ENCODE data around the gene VPS39.

VPS39 gene

DNA sequence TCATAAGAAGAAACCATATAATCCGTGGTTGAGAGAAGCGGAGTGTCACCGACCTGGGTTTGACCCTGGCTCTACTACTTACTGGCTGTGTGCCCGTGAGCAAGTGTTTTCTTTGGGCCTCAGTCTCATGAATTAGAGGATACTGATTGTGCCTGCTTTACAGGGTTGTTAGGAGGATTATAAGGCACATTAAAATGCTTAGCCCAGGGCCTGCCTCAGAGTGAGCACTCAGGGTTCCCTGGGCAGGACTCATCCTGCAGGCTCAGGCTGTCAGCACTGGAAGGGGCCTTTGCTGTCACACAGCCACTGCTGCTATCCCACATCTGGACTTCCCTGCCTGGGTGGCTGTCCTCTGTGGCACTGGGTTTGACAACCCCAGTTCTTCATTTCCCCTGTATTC lies 56.4 kb downstream of the VPS39 start:
- TF ChIP-seq ZFX (IDR thresholded peaks at IDR 0.05; ENCODE audit: borderline replicate concordance) (no peak), CTCF (IDR thresholded peaks at IDR 0.05) (no peak)
- H3K27ac ChIP-seq: no peak overlapping the region

GRCh38 chr15:42151141-42151561 lies 57.0 kb downstream of the VPS39 start:
- TF ChIP-seq ZFX (IDR thresholded peaks at IDR 0.05; ENCODE audit: borderline replicate concordance) (no peak), CTCF (IDR thresholded peaks at IDR 0.05) (no peak)
- no peak overlapping the region for H3K27ac ChIP-seq

- no peak overlapping the region for H3K27ac ChIP-seq
- TF ChIP-seq CTCF (IDR thresholded peaks at IDR 0.05) (no peak), ZFX (IDR thresholded peaks at IDR 0.05; ENCODE audit: borderline replicate concordance) (no peak)
Measured at GRCh38 chr15:42150219-42150970, 57.7 kb downstream of the VPS39 start.

- H3K27ac ChIP-seq: no peak overlapping the region
- no peak for TF ChIP-seq CTCF (IDR thresholded peaks at IDR 0.05)
- TF ChIP-seq ZFX (IDR thresholded peaks at IDR 0.05; ENCODE audit: borderline replicate concordance): no peak
Measured at GRCh38 chr15:42149493-42150218, 58.4 kb downstream of the VPS39 start.

GRCh38 chr15:42148808-42149492 lies 59.2 kb downstream of the VPS39 start:
- H3K27ac ChIP-seq: no peak overlapping the region
- TF ChIP-seq ZFX (IDR thresholded peaks at IDR 0.05; ENCODE audit: borderline replicate concordance) (no peak), CTCF (IDR thresholded peaks at IDR 0.05) (no peak)

DNA sequence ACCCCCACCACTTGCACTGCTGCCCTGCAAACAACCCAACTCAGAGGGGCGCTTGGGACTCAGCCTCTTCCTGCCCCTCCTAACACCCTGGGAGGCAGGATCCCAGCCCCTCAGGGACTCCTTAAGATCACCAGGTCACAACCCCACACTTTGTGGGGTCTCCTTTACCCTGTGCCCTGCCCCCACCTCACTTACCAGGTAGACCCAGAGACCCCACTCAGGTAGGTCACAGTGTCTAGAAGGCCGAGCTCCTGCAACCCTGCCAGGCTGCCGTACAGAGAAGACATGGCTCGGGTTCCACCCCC lies 60.7 kb downstream of the VPS39 start:
- TF ChIP-seq ZFX (IDR thresholded peaks at IDR 0.05; ENCODE audit: borderline replicate concordance) (no peak), CTCF (IDR thresholded peaks at IDR 0.05) (no peak)
- H3K27ac ChIP-seq: no peak overlapping the region
